NCI-H345 treated with DMSO at 0.1 percent for 48 hours (cell line): ENCODE measurements around the gene CABCOCO1.

Experiments used
- DNase-seq: peaks from one replicate; lab custom pipeline; 2025; ENCODE audit not compliant: unreplicated experiment; lab: John Stamatoyannopoulos, UW

Gene CABCOCO1

DNA sequence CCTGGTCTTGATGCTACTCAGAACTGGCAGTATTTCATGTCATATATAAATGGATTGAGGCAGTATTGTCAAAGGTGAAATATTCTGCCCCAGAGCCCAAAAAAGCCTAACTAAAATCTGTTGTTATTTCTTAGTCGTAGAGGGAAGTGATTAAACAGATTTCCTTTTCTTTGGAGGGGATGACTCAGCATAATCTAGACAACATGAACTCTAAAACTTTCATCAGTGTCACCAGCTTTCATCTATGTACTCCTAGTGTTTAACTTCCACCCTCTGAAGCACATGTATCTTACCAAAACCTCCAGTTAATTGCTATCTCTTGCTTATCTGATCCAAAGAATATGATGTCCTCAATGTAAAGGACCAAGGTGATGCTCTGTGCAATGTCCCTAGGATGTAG, 141.7 kb downstream of the CABCOCO1 start:
- DNase-seq, result no peak

DNA sequence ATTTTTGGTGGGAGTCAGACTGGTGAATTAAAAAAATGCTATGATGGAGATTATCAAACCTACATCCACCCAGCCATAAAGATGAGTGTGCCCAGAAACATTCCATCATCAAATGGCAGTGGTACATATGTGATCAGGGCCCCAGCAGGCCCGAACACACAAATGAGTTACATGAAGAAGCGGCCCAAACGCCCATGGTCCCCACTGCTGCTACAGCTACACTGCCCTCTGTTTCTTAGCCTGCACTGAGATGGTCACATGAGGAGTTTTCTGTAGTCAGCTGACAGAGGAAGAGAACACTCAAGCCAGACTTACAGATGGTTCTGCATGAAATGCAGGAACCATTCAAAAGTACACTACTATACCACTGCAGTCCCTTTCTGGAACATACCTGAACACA, 142.4 kb downstream of the CABCOCO1 start:
- DNase-seq, result no peak

GRCh38 chr10:61810263-61810662, 147.5 kb downstream of the CABCOCO1 start:
- DNase-seq, result no peak

DNA sequence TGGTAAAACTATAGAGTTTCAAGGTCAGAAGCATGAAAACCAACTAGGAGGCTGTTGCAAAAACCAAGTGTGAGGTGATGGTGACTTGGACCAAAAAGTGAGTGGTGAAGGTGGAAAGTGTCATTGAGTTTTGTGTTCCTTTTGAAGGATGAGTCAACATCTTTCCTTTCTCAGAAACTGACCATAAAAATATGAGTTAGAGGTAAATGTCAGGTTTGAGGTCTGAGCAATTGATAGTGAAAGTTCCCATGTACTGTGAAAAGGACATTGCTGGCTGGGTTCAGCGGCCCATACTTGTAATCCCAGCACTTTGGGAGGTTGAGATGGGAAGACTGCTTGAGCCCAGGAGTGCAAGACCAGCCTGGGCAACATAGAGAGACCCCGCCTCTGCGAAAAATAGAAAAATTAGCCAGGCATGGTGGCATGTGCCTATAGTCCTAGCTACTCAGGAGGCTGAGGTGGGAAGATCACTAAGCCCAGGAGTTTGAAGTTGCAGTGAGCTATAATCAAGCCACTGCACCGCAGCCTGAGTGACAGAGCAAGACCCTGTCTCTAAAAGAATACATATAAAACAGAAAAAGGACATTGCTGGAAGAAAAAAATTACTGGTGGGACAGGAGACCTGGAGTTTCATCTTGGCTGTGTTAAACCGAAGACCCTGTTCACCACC, 149.5 kb downstream of the CABCOCO1 start:
- DNase-seq, result no peak

DNA sequence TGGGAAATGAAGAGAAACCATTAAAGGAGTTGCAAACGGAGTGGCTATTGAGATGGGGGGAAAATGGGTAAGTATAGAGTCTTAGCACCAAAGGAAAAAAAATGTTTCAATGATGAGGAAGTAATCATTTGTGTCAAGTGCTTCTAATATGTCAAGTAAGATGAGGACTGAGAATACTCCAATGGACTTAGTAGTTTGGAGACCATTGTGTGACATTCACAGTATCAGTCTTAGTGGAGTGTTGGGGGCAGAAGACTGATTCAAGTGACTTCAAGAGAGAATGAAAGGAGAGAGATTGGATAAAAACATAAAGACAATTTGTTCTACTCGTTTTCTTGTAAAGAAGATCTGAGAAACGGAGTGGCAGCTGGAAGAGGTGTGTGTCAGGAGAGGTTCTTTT, 150.2 kb downstream of the CABCOCO1 start:
- no peak for DNase-seq

GRCh38 chr10:61814160-61814559, 151.4 kb downstream of the CABCOCO1 start:
- no peak for DNase-seq

GRCh38 chr10:61815496-61815895, 152.8 kb downstream of the CABCOCO1 start:
- no peak for DNase-seq
